Activated T-cell treated with anti-CD3 and anti-CD28 coated beads for 1 hour (primary cell): ENCODE measurements around the gene ANKS1A.

Source experiments
- DNase-seq: peaks from one replicate; pipeline ENCODE4 v3.0.0-alpha.2; 2020; ENCODE audit warnings: low read depth

The ANKS1A gene

DNA sequence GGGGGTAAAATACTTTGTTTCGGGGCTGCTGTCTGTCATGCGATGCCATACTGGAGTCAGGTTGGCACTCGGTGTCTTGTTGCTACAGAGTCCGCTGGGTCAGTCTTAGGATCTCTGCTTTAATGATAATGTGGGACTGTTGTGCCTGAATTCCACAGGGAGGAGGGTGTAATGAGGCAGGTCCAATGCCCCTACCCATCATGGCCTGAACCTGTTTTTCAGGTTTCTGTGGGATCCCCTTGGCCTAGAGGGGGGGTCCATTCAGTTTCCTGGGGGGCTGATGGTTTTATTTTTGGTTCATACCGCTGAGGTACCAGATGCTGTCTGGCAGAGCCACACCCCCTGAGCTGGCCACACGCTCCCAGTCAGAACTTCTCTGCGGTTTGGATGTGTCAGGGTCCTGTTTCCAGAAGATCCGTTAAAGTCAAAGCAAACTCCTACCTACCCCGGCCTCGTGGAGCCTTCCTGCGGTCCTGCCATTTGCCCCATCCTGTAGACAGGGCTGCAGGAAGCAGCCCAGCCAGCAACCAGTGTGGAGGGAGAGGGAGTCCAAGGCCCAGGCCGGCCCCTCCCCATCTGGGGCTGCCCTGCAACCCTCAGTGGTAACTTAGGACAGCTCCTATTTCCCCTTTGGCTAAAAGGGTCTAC is 182.4 kb downstream of the ANKS1A start:
- DNase-seq, result no peak

DNA sequence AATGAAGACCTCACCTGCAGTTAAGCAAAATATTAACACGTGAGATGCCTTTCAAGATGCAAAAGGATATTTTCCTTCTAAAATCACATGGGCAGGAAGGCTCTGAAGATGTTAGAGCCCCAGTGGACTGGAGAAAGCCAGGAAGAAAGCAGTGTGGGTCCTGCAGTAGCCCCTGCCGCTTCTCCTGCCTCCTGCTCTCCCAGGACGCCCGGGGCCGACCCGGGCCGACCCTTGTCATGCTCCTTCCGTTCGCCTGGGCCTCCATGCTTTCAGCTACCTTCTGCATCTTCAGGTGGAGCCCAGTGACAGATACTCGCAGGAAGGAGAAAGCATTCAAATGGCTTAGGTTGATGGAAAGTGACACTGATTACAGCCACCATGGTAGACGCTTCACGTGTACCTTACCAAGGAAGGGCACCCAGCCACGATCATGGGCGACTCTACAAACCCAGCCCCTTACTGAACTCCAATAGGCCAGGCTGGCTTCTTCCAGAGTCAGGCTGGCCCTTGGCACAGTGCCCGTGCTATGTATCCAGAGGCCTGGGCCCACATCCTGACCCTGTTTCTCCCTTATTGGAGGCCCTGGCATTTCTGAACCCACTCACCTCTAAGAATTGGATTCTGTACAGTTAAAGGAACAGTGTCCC is 183.1 kb downstream of the ANKS1A start:
- DNase-seq, result no peak

DNA sequence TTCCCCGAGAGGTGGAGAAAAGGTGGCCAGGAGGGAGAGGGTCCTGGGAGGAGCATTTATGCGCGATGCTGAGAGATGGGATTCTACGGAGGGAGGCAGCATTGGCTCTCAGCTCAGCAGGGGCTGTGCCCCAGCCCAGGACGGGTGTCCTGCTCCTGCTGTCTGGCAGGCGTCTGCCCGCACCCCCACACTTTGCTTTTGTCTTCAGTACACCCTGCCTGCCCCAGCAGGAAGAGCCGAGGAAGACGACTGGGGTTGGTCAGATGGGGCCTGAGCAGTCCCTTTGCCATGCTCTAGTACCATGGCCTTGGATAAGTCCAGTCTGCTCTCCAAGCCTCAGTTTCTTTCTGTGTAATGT is 183.6 kb downstream of the ANKS1A start:
- DNase-seq, result no peak

DNA sequence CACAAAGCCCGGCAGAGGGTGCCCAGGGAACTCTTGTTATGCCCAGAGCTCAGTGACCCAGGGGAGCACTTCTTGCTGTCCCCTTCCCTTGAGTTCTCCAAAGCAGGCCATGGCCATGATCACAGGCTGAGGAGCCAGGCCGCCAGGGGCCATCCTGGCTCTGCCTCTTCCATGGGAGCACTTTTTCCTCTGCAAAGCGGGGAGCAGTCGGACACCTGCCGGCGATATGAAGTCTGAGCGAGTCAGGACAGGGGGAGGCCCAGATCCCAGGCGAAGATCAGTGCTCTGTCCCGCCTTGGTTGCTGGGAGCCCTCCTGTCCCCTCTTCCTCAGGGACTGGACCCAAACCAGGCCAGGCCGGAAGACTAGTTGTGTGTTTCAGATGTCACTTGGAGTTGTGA is 184.2 kb downstream of the ANKS1A start:
- no peak for DNase-seq

DNA sequence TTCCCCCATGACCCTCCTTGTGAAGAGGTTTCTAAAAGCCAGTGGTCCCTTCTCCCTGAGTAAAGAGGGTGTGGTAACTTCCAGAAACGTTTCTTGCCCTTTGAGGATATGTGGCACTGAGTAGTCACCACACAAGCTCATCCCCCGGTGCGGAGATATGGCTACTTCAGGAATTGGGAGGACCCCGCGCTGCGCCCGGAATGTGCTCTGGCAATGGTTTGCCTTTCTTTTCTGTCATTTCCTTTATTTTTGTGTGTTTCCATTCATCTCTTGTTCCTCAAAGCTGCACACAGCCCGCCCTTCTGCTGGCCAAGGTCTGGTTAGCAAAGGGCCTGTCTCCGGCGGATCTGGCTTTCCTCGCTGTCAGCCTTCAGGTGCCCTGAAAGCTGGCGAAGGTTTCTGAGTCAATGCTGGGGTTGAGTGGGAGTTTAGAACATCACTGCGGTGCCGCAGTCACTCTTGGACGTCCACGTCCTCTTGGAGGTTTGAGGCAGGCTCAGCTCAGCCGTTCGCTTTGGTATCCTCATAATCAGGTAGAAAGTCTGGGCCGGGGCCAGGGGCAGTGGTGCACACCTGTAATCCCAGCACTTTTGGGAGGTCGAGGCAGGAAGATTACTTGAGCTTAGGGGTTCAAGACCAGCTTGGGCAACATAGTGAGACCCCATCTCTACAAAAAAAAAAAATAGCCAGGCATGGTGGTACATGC is 184.9 kb downstream of the ANKS1A start:
- no peak for DNase-seq

DNA sequence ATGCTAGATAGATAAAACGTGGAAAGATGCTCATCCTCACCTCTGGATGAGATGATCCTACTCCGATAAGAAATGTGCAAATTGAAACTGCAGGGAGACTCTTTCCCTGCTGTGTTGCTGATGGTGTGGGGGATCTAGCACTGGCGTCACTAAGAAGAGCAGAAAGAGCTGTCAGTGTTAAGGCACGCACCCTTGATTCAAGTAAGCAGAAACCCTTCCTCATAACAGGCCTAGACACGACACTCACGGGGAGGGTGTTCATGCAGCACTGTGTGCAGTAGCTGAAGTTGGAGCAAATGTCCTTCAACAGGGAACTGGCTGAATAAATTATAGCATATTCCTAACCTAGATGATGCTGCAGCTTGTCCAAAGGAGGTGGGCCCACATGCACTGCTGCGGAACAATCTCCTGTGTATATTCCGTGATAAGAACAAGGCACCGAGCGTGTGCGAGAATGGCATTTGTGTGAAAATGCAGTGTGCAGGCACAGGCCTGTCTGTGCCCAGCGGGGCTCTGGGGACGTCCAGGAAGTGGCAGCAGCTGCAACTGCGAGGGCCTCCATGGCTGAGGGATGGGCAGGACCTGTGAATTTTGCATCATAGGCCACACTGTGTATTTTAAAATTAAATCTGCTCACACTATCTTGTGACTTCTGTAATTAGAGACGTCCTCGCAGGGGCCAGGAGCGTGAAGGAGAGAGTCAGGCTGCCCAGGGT is 188.1 kb downstream of the ANKS1A start:
- DNase-seq, result no peak

DNA sequence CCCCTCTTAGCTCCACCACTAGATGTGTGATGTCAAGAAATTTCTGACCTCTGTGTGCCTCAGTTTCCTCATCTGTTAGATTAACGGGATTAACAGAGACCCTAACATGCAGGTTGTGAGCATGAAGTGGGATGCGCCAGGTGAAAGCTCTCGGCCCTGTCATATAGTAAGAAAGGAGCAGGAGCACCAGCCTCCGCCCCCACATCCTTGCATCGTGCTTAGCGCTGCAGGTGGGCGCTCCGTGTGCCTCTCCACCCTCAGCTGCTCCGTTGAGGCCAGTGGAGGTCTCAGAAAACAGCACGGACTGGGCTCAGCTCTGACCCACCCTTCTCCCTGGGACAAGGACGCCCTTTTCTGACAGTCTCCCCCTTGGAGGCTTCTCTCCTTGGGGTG is 188.7 kb downstream of the ANKS1A start:
- no peak for DNase-seq

DNA sequence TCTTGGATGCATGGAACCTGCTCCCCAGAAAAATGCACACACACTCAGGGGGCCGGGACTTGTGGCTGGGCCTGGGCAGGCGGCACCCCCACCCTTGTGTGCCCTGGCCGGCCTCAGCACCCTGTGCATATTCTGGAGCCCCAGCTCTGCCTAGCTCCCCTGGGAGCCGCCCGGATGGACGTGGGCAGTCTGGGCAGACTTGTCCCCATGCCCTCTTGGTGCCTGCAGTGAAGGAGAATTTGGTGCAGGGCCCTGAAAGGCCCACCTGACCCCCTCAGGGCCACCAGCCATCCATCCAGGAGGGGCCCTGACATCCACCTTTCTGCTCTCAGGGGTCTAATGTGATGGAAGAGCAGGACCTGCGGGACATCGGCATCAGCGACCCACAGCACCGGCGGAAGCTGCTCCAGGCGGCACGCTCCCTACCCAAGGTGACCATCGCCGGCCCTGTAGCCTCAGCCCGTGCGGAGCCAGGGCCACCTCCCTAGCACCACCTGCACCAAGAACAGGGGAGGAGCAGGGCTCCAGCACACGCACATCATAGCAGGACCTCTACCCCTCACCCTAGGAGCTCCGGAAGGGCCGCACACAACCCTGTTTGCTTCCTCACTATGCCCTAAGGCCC is 189.3 kb downstream of the ANKS1A start:
- DNase-seq, result no peak

DNA sequence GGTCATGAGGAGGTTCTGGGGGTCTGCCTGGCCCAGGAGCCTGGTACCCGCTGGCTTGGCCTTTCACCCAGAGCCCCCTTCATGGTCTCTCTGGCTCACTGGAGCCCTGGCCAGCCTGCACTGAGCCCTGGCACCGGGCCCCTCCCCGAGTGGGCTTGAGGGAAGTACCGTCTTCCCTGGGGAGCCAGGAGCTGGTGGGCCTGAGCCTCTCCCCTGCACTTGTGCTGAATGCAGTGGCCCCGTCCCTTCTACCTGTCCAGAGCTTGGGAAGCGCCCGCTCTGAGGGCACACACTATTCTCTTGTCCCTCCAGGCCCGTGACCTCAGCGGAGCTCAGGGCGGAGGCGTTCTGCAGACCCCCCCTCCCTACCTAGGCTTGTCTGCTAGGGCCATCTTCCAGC is 189.8 kb downstream of the ANKS1A start:
- no peak for DNase-seq

DNA sequence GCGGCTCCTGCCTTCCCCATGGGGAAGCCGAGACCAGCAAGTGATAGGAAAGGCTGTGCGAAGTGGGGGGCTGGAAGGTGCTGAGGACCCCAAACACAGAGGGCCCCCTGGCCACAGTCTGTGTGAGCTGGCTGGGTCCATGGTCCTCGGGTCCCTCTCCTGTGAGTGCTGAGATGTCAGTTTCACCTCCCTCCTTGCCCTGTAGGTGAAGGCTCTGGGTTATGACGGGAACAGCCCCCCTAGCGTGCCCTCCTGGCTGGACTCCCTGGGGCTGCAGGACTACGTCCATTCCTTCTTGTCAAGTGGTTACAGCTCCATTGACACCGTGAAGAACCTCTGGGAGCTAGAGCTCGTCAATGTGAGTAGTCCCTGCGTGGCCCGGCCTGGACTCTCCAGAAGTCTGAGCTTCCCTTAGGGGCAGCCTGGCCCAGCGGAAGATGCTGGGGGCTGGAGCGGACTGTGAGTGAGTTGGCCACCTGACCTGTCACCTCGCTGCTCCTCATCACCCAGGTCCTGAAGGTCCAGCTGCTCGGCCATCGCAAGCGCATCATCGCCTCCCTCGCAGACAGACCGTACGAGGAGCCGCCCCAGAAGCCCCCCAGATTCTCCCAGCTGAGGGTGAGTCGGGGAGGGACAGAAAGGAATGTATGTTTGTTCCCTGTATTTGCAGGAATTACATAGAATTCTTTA is 190.4 kb downstream of the ANKS1A start:
- DNase-seq, result no peak

DNA sequence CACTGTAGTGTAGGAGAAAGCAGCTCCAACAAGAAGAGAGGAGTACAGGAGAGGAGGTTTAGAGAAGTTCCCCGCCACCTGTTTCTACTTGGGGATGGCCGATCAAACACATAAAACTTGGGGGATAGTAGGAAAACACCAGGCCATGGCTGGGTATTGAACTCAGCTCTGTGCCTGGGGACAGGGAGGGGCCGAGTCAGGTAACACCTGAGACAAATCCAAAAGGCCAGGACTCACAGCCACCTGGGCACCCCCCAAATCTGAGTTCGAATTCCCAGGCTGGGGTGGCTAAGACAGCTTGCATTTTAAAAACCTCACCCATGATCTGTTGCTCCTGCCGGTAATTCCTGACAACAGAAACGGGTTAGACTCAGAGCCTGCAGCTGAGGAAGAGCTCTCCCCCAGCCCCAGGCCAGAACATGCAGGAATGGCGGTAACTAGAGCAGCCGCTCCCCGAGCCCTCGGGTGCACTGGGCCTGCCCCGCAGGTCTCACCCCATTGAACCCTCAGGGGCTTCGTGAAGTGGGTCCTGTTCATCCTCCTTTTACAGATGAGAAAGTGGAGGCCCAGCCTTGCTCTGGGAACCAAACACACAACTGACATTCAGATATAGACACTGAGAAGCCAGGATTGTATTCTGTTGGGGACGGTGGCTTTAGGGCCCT is 191.1 kb downstream of the ANKS1A start:
- no peak for DNase-seq

DNA sequence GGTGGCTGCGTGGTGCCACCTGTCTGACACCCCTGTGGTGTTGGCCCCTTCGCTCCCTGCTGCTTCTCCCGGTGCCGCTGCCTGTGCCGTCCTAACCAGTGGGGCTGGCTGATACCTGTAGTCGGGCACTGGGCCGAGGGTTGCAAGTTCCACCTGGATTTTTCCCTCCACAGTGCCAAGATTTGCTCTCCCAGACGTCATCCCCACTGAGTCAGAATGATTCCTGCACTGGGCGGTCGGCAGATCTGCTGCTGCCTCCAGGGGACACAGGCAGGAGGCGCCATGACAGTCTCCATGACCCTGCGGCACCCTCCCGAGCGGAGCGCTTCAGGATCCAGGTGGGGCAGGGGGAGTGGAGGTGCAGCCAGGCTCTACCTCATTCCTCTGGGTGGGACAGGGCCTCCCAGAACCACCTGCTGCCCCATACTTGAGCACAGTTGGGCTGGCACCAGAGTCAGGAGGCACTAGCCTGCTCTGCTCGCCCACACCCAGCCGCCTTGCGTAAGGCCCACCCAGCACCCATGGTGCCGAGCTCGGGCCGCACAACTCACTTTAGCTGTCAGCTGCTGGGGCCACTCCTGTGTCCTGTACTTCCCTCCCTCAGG is 191.9 kb downstream of the ANKS1A start:
- DNase-seq, result no peak

DNA sequence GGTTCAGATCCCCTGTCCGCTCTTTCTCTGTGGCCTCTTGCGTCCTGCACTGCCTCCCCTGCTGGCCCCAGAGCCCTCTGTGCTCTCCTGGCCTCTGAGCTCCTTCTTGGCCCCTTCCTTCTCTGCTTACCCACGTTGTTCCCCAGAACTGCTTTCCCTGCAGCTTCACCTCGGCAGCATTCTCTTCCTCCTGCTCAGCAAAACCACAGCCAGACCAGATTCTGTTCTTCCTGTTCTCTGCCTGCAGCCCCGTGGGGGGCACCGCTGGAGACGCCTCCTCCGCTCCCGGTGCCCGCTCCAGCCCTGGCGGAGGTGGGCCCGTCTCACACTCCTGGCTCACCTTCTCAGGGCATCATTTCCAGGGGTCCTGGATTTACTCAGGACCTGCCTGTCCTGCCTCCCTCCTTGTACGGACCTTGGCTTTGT is 192.4 kb downstream of the ANKS1A start:
- DNase-seq, result no peak

DNA sequence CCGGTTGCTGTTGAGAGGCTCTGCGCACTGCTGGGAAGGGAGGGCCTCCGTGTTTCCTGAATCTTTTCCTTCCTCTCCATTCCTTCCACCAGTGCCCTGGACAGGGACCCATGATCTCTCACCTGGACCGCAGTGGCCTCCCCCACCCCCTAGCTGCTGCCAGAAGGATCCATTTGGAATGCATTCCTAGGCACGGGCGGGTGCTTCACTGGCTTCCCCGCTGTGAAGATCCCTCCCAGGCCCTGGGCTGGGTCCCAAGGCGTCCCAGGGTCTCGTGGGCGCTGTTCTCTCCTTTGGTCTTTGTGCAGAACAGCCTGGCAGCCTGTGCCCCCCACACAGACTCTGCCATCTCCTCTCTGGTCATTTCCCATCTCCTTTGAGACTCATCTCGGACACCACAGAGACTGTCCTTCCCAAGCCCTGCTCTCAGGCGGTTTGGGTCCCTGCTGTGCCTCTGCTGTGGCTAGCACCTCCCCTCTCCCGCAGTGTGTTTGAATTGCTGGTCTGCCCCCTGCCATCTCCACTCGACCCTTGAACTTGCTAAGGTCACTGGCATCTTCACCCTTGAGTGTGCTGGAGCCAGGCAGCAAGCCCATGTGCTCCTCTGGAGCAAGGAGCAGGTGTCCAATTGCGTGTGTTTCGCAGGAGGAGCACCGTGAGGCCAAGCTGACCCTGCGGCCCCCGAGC is 193.1 kb downstream of the ANKS1A start:
- no peak for DNase-seq

DNA sequence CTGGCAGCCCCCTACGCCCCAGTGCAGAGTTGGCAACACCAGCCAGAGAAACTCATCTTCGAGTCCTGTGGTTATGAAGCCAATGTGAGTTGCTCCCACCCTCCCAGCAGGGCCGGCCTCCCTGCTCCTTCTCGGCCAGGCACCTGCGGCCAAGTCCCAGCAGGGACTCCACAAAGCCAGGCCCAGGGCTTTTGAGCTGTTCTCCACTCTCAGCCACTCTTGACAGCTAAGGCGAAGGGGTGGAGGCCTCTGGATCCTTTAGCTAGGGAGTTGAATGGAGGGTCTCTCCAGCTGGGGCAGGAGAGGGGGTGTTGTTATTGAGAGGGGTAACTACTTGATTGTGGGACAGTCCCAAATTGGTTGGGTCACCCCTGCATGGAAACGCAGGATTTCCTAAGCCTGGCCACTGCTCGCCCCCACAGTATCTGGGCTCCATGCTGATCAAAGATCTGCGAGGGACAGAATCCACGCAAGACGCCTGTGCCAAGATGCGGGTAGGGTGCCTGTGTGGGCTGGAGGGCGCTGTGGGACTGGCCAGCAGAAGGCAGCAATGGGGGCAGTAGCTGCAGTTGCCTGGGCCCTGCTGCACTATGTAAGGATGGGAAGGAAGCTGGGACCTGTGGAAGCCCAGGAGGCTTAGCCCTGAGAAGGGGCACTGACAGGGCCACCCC is 193.8 kb downstream of the ANKS1A start:
- DNase-seq, result no peak

DNA sequence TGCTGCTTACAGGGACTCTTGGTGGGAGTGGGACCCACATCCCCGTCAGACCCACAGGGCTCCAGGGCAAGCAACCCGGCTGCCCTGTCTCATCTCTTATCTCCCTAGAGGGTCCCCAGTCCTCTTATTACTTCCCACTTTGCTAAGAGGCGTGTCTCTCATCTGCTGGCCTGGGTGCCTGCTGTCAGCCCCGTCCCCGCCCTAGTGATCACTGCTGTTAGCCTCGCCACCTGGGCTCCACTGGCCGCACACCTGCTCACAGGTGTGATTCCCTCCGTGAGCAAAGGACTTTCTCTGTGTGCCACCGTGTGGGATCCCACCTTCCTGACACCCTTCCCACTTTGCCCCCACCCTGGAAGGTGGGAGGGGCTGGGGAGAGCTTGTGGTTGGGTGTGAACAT is 194.5 kb downstream of the ANKS1A start:
- no peak for DNase-seq

DNA sequence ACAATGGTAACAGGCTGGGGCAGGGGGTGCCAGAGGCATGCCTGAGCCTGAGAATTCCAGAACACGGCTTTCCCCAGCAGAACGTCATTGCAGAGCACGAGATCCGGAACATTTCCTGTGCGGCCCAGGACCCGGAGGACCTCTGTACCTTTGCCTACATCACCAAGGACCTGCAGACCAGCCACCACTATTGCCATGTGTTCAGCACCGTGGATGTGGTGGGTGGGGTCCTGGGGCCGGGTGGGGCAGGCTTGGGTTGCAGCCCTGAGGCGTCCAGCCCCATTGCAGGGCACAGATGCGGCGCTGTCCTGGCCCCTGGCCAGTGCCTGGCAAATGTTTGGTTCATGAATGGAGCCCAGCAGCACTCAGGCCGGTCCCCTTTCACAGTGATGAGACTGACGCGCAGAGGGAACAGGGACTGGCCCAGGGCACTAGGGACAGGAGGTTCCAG is 195.0 kb downstream of the ANKS1A start:
- no peak for DNase-seq

DNA sequence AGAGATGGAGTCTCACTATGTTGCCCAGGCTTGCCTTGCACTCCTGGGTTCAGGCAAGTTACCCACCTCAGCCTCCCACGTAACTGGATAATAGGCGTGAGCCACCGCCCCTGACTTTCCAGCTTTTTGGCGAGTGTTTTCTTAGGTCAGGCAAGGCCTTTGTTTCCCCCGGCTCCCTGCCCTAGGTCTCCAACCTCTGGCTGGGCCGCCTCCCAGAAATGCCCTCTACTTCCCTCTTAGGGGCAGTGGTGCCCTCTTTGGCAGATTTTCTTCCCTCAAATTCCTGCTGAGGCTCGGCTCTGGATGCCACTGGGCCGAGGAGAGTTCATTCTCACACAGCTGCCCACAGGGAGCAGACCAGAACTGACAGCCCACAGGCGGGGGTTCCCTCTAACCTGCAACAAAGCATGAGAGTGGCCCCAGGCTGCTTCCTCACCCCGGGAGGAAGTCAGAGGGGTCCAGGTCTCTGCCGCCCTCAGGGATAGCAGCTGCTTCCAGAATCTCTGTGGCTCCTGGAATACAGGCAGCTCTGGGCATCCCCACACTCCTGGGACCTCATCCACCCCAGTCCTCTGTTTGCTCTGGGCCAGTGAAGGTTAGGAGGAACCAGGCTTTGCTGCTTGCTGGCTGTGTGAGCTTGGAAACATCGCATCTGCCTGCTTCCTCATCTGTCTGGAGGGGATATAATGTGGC is 195.6 kb downstream of the ANKS1A start:
- DNase-seq, result no peak
